ENCODE results near the gene CBLC. TPM values are rescaled to one million over a fixed set of nuclear protein-coding genes. Genes with fewer than 3 reads are reported as not detected.
"Not testable (repeated sequence)": the region's sequence is repeated elsewhere in the genome, so short reads cannot be mapped to it uniquely, and the experiment has no call there.

The CBLC gene
- polyA plus RNA-seq, 1 donor = not detected

DNA sequence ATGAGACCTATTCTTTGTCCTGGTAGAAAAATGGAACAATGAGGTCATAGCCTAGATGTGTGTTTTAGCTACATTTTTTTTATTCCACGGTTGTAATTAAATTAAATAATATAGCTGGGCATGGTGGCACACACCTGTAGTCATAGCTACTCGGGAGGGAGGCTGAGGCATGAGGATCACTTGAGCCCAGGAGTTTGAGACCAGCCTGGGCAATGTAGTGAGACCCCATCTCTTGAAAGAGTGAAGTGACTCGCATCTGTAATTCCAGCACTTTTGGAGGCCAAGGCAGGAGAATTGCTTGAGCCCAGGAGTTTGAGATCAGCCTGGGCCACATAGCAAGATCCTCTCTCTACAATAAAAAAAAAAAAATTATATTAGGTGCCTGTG lies 11.7 kb upstream of the CBLC start:
- no peak for DNase-seq

DNA sequence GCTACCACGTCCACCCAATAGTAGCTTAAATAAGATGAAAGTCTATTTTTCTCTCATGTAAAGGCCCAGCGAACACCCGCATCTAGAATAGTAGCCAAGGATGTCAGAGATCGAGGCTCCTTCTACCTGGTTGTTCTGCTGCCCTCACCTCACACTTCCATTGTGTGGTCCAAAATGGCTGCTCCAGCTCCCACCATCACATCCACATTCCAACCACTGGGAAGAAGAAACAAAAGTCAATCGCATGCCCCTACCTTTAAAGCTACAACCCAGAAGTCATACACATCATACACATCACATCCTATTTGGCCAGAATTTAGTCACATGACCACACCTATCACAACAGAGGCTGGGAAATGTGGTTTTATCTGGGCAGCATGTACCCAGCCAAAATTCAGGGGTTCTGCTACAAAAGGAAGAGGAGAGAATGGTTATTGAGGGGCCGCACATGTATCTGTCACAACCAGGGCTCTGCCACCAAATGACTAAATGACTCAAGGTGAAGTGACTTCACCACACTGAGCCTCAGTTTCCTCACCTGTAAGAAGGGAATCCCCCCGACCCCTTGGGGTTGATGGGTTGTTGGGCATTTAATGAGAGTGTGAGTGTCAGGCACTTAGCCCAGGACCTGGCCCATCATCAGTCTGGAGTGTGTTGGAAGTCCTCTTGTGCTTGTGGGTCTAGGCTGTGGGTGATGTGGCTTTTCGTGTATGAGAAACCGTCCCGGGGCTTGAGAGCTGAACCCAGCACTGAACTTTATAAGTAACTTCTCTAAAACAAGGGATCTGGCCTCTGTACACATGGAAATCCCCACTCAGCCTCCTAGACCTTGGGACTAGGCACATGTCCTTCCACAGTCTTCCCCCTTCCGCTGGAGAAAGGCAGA lies 10.2 kb upstream of the CBLC start:
- DNase-seq = no peak

DNA sequence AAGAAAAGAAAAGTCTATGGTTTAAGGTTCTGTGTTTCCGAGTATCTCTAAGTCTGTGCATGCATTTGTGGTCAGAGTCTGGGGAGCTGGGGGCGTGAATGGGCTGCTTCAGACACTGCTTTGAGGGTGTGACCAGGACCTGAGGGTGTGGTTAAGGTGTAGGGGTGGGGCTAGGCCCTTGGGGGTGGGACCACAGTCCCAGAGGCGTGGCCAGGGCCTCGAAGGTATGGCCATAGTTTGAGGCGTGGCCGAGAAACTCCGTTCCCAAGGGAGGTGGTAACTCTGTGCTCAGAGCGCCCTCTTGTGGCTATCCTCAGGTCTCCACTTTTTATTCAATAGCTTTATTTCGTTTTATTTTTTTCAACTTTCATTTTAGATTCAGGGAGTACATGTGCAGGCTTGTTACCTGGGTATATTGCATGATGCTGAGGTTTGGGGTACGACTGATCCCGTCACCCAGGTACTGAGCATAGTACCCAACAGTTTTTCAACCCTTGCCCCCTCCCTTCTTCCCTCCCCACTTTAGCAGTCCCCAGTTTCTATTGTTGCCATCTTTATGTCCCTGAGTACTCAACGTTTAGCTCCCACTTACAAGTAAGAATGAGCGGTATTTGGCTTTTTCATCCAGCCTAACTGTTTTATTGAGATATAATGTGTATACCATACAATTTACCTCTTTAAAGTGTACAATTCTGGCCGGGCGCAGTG lies 7.0 kb upstream of the CBLC start:
- DNase-seq = peak; percentile 80

DNA sequence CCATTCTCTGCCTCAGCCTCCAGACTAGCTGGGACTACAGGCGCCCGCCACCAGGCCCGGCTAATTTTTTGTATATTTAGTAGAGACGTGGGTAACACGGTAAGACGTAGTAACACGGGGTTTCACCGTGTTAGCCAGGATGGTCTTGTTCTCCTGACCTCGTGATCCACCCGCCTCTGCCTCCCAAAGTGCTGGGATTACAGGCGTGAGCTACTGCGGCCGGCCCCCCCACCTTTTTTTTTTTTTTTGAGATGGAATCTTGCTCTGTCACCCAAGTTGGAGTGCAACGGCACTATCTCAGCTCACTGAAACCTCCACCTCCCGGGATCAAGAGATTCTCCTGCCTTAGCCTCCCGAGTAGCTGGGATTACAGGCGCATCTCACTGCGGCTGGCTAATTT lies 5.5 kb upstream of the CBLC start:
- DNase-seq = not testable (repeated sequence)

DNA sequence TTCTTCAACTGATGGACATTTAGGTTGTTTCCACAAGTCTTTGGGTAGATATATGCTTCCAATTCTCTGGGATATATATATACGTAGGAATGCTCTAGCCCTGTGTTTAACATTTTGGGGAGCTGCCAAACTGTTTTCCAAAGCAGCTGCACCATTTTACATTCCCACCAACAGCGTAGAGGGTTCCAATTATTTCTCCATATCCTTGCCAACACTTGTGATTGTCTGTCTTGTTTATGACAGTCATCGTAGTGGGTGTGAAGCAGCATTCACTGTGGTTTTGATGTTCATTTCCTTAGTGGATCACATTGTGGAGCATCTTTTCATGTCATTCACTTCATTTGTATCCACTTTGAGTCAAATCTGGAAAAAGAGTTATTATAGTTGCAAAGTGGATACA lies 4.7 kb upstream of the CBLC start:
- no peak for DNase-seq

DNA sequence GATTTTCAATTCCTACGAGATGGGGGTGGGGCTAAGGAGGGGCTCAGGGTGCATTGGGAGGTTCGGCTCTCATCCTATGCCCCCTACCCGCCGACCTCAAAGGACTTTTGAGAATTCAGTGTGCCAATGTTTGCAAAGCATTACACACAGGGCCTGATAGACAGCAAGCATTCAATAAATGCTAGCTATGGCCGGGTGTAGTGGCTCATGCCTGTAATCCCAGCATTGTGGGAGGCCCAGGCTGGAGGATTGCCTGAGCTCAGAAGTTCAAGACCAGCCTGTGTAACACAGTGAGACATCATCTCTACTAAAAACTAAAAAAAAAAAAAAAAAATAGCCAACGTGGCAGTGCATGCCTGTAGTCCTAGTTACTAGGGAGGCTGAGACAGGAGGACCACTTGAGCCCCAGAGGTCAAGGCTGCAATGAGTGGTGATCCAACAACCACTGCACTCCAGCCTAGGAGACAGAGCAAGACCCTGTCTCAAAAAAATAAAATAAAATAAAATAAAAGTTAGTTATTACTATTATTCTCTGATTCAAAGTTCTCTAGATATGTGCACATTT lies 1.9 kb upstream of the CBLC start:
- DNase-seq = no peak

DNA sequence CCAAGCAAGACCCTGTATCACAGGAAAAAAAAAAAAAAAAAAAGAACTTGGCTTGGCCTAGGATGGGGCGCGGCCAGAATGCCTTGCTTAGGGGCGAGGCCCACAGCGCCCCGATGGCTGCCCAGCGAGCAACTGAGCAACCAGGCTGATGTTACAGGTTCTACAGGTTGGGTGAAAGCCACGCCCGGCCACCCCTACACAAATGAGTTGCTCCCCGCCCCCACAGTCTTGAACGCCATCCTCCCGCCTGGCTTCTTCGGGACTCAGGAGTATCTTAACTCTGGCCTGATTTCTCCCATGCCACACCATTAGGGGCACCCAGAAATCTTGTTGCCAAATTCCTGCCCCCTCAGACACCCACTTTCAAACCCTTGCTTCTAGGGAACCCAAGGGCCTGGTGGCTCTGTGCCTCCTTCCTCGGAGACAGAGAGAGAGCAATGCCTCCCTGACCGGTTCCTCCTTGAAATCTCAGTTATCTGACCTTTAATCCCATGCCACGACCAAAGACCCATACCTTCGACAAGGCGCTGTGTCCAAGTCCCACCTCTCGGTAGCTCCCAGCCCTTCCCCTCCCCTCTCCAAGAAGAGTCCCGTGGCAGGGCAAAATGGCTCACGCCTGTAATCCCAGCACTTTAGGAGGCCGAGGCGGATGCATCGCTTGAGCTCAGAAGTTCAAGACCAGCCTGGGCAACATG lies 1.1 kb upstream of the CBLC start:
- no peak for DNase-seq

DNA sequence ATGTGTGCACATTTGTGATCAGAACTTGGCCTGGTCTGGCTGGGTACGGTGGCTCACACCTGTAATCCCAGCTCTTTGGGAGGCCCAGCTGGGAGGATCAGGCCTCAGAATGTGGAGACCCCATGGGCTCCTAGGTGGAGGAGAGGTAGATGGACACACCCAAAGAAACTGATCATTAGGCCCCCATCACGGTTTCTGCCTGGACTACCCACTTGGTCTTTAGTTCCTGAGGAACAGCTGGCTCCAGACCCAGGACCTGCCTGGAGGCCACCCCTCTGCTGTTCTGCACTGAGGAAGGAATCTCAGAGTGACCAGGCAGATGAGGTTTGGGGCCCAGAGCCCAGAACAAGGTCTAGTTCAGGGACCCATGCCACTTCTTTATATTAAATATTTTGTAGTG lies 1.5 kb downstream of the CBLC start:
- no peak for DNase-seq

DNA sequence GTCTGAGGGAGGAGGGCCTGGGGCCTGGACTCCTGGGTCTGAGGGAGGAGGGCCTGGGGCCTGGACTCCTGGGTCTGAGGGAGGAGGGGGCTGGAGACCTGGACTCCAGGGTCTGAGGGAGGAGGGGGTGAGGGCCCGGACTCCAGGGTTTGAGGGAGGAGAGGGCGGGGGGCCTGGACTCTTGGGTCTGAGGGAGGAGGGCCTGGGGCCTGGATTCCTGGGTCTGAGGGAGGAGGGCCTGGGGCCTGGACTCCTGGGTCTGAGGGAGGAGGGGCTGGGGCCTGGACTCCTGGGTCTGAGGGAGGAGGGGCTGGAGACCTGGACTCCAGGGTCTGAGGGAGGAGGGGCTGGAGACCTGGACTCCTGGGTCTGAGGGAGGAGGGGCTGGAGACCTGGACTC lies 4.0 kb downstream of the CBLC start:
- DNase-seq = not testable (repeated sequence)

DNA sequence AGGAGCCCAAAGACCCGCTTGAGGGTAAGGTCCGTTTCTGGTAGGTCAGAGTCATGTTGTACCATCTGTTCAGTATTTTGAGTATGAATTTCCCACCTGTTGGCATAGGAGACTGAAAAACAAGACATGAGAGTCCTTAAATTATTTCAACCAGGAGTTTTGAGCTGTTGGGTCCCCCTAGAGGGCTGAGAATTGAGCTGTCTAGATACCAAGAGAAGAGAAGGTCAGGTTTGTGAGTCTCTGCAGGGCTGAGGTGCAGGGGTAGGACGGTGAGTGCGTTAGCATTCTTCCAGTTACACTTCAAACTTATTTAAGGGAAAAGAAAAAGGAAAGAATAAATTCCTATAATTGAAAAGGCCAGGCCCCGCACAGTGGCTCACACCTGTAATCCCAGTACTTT lies 5.0 kb downstream of the CBLC start:
- no peak for DNase-seq

DNA sequence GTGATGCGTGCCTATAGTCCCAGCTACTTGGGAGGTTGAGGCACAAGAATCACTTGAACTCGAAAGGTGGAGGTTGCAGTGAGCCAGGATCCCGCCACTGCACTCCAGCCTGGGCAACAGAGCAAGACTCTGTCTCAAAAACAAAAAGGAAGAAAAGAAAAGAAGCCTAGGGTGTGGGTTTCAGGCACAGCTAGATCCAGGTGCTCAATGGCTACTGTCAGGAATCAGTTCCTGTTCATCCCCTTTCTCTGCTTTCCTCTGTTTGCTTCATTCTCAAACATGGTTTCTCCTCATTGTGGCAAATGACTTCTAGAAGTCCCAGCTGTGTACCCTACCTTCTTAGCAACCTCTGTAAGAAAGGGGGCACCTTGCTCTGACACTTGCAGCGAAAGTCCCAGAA lies 5.9 kb downstream of the CBLC start:
- DNase-seq = no peak

DNA sequence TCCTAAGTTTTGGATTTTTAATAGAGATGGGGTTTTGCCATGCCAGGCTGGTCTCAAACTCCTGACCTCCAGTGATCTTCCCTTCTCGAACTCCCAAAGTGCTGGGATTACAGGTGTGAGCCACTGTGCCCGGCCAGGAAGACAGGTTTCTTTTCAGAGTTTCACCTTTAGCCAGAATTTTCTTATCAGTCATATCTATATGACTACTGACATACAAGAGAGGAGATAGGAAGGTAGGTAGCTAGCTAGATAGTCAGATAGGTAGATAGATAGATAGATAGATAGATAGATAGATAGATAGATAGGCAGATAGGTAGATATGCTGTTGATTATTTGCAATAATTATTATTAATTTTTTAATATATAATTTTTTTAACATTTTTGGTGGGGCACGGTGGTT lies 7.6 kb downstream of the CBLC start:
- DNase-seq = no peak

DNA sequence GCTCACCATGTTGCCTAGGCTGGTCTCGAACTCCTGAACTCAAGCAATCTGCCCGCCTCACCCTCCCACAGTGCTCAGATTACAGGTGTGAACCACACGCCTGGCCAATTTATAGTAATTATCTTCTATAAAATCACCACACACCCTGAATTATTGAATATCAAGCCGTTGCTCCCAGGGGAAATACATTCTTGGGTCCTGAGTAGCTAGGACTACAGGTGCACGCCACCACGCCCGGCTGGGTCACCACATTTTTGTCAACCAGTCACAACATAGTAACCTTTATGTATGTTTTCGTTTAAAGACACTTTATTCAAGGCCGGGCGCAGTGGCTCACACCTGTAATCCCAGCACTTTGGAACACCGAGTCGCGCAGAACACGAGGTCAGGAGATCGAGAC lies 8.3 kb downstream of the CBLC start:
- DNase-seq = no peak

DNA sequence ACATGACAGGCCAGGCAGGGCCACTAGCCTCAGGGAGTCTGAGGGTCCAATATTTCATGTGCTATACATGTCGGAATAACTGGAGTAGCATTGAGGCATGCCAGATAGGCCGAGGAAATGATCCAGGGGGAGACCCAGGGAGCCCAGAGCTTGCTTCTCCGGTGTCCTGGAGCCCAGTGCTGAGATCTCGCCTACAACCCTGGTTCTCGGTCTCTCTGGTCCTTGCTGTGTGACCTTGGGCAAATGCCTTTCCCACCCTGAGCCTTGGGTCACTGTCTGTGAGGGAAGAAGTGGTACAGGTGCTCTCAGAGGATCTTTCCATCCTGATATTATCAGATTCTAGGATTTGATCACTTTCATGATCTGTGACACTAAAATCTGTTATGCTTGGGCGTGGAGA lies 11.3 kb downstream of the CBLC start:
- DNase-seq = no peak

DNA sequence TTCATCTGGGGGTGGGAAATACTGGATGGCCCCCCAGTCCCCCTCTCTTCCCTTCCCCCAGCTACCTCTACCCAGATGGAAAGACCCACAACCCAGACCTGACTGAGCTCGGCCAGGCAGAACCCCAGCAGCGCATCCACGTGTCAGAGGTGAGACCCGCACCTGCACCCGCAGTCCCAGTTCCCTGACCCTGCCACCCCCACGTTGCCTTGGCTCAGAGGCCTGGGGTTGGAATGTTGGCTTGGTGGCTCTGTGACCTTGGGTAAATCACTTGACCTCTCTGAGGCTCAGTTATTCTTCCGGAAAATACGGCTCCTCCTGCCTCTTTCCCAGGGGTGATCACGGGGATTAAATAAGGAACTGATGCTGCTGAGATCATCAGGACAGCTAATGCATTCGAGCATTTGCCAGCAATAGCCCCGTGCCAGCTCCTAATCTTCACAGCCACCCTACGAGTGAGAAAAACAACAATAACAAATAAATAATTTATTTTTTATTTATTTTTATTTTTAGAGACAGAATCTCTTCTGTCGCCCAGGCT lies 12.3 kb downstream of the CBLC start:
- no peak for DNase-seq

DNA sequence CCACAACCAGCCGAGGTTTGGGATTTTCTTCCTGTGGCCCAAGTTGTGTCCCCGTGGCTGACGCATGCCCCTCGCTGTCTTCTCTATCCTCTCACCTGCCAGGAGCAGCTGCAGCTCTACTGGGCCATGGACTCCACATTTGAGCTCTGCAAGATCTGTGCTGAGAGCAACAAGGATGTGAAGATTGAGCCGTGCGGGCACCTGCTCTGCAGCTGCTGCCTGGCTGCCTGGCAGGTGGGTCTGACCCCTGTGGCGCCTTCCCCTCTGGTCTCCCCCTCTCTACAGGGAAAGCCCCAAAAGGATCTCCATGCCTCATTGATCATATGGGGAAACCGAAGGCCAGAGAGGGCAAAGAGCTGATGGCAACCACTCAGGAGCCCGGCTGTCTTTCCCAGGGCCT lies 14.6 kb downstream of the CBLC start:
- no peak for DNase-seq

DNA sequence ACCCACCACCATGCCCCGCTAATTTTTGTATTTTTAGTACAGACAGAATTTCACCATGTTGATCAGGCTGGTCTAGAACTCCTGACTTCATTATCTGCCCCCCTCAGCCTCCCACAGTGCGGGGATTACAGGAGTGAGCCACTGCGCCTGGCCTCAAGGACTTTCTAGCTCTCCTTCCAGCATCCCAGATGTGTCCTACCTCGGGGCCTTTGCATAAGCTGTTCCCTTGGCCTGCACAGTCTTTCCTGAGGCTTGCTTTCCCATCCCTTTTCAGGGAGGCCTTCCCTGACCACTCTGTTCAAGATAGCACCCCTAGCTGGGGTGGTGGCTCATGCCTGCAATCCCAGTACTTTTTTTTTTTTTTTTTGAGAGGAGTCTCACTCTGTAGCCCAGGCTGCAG lies 16.9 kb downstream of the CBLC start:
- no peak for DNase-seq

DNA sequence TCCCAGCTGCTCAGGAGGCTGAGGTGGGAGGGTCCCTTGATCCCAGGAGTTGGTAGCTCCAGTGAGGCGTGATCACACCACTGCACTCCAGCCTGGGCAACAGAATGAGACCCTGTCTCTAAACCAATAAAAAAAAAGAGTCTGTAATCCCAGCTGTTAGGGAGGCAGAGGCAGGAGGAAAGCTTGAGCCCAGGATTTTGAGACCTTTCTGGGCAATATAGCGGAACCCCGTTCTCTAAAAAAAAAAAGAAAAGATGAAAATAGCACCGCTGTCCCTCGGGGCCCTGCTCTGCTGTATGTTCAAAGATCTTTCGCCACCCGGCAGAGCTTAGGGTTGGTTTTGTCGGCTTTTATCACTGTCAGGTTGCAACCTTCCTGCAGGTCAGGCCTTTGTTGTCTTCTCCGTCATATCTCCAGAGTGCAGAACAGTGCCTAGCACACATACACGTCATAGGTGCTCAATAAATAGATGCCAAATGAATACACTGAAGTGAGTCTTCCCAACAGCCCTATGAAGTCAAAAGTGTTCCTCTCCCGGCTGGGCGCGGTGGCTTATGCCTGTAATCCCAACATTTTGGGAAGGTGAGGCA lies 17.8 kb downstream of the CBLC start:
- no peak for DNase-seq

DNA sequence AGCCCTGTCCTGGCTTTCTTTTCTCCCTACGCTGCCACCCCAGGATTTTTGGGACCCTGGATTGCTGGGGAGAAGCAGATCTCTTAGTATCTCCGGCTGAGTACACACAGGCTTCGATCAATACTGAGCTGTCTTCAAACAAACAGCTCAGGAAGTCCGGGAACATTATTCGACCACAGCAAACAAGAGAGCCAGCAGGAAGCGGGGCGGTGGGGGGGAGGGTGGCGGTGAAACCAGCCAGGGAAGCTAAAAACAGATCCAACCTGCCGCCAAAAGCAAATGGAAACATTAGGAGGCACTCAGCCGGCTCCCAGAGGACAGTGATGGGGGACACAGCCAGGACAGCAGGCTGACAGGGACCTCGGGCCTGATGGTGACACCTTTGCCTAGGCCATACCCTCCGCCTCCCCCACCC lies 19.0 kb downstream of the CBLC start:
- peak; percentile 50 for DNase-seq

DNA sequence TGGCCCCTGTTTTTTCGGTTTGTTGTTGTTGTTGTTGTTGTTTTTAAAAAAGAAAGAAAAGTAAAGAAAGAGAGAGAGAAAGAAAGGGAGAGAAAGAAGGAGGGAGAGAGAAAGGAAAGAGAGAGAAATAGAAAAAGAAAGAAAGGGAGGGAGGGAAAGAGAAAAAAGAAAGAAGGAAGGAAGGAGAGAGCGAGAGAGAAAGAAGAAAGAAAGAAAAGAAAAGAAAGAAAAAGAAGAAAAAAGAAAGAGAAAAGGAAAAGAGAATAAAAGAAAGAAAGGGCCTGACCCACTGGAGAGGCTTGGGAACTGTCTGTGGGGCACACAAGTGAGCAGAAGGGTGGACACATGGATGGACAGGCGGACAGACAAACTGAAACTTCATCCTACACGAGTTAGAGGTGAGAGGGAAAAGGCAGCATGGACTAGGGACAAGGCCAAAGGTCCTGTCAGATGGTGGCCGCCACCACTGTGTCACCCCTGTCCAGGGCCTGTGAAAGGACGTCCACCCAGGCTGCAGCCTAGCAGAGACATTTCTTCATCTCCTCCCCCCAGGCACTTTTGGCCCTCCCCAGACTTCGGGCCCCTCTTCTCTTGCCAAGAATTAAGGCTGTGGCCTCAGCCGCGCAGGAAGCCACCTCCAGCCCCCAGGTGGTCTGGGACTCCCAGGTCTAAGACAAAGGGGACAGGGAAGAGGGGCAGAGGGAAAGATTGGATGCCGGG lies 22.1 kb downstream of the CBLC start:
- DNase-seq = no peak

DNA sequence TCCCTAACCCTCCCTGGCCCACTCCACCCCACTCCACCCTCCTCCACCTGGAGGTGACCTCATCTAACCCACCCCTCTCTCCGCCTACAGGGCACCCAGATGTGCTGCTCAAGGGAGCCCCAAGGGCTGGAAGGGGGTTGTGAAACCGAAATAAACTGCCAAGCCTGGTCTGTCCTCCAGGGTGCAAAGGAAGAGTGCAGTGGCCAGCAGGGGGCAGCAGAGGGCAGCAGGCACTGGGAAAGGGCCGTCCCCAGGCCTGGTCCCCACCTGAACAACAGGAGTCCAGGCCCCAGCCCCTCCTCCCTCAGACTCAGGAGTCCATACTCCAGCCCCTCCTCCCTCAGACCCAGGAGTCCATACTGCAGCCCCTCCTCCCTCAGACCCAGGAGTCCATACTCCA lies 22.8 kb downstream of the CBLC start:
- peak; percentile 74 for DNase-seq
